OCI-LY7 (cell line): ENCODE measurements around the gene SLC16A11.

Experiments
- CTCF ChIP-seq: fragments of 200-600 bp; sonication (generic); conservative IDR thresholded peaks from 2 replicates; pipeline ENCODE4 v1.5.1; 2014; ENCODE audit warnings: mild to moderate bottlenecking, antibody characterized with exemption, low read length, moderate library complexity, mixed read lengths
- EZH2phosphoT487 ChIP-seq: fragments of 200-600 bp; sonication (generic); IDR thresholded peaks from 2 replicates; pipeline ENCODE4 v1.6.1; 2018; ENCODE audit warnings: low read depth, borderline replicate concordance, mild to moderate bottlenecking, mixed run types, antibody characterized with exemption, low read length, moderate library complexity, mixed read lengths

- TF ChIP-seq CTCF (no peak), EZH2phosphoT487 (no peak)
Observed at GRCh38 chr17:7056386-7056785, 12.5 kb upstream of the SLC16A11 start.
